ENCODE data around the gene BSG. TPM values are rescaled to one million over a fixed set of nuclear protein-coding genes. Genes with fewer than 3 reads are reported as not detected.

BSG gene
- total RNA-seq, 1 experiment from 2014 or later: 653 TPM

- Histone ChIP-seq H3K4me3 (ENCODE audit: low read depth in 2 of 2, low read length in 2 of 2) (no peak overlapping the region), H3K9me3 (ENCODE audit: control insufficient read depth, insufficient read depth, low read depth, low read length) (no peaks in the 10 kb centered on the region), H3K4me1 (ENCODE audit: control insufficient read depth, insufficient read depth, low read length) (no peaks in the 10 kb centered on the region), H3K27me3 (ENCODE audit: control insufficient read depth, insufficient read depth, low read length) (no peaks in the 10 kb centered on the region), H3K27ac (ENCODE audit: low read length) (no peak overlapping the region), H3K36me3 (ENCODE audit: control insufficient read depth, insufficient read depth, low read length) (peaks cover 6% of the 10 kb centered on the region; the same call in 1 of the 2 replicates)
- ATAC-seq (no peak), DNase-seq (ENCODE audit: low read depth, low spot score) (no peak)
- intact Hi-C loops (cut with micrococcal nuclease; ENCODE audit: unreplicated experiment) (no loop called here), in situ Hi-C loops (cut with HindIII; ENCODE audit: low pct_unique_long_range_greater_than_20kb, low sequenced_read_pairs) (no loop called here)
- ChIA-PET CTCF (no interaction called here), POLR2A (no interaction called here)
- no TSS peak for BruUV-seq (replicated peaks)
- no peak for TF ChIP-seq POLR2AphosphoS5 (IDR thresholded peaks at IDR 0.05; ENCODE audit: low read depth, low read length)
- no peak for TF ChIP-seq SIN3A (IDR thresholded peaks at IDR 0.05; ENCODE audit: borderline replicate concordance, insufficient read depth, low read depth, low read length)
- TF ChIP-seq CTCF (IDR thresholded peaks at IDR 0.05): no peak
- TF ChIP-seq TCF7L2 (IDR thresholded peaks at IDR 0.05; ENCODE audit: low read depth, low read length): no peak
- TF ChIP-seq REST (IDR thresholded peaks at IDR 0.05; ENCODE audit: insufficient read depth in 1 of 2, low read depth in 2 of 2, low read length in 1 of 2): no peak
Observed at GRCh38 chr19:629961-630714, 57.7 kb downstream of the BSG start.

GRCh38 chr19:632579-633067 is 60.2 kb downstream of the BSG start:
- Histone ChIP-seq H3K27ac (ENCODE audit: low read length) (peak overlapping the region; percentile 84), H3K36me3 (ENCODE audit: control insufficient read depth, insufficient read depth, low read length) (peaks cover 6% of the 10 kb centered on the region; the same call in 1 of the 2 replicates), H3K4me1 (ENCODE audit: control insufficient read depth, insufficient read depth, low read length) (no peaks in the 10 kb centered on the region), H3K27me3 (ENCODE audit: control insufficient read depth, insufficient read depth, low read length) (no peaks in the 10 kb centered on the region), H3K9me3 (ENCODE audit: control insufficient read depth, insufficient read depth, low read depth, low read length) (no peaks in the 10 kb centered on the region), H3K4me3 (ENCODE audit: low read depth in 2 of 2, low read length in 2 of 2) (peak overlapping the region; percentile 63 to 85)
- DNase-seq (ENCODE audit: low read depth, low spot score): no peak
- POLR2A ChIA-PET: no interaction called here
- BruUV-seq (replicated peaks): TSS peak; percentile 30
- in situ Hi-C loops (cut with HindIII; ENCODE audit: low pct_unique_long_range_greater_than_20kb, low sequenced_read_pairs) (no loop called here), intact Hi-C loops (cut with micrococcal nuclease; ENCODE audit: unreplicated experiment) (no loop called here)
- CTCF ChIA-PET: interaction anchor here (0.6 kb wide), 1 partner anchor 46 kb away, joined by 3 read pairs; no protein-coding TSS in a partner anchor
- TF ChIP-seq TCF7L2 (IDR thresholded peaks at IDR 0.05; ENCODE audit: low read depth, low read length) (no peak), CTCF (IDR thresholded peaks at IDR 0.05) (no peak), POLR2AphosphoS5 (IDR thresholded peaks at IDR 0.05; ENCODE audit: low read depth, low read length) (no peak), REST (IDR thresholded peaks at IDR 0.05; ENCODE audit: insufficient read depth in 1 of 2, low read depth in 2 of 2, low read length in 1 of 2) (no peak), SIN3A (IDR thresholded peaks at IDR 0.05; ENCODE audit: borderline replicate concordance, insufficient read depth, low read depth, low read length) (no peak)
- peak; percentile 78 for ATAC-seq
